RWPE2 (cell line): Measurements from ENCODE around the gene CLTCL1.

Experiments used
- ATAC-seq: fragments of 200-7000 bp; cut with Tn5 transposase; 3 replicates; pipeline ENCODE4 v1.9.1; 2021; ENCODE audit warnings: low read depth
- DNase-seq: peaks from one replicate; pipeline ENCODE4 v3.0.0-alpha.2; 2020; ENCODE audit warnings: low spot score
- H3K27ac ChIP-seq: fragments of 450-650 bp; 2 replicates; pipeline ENCODE4 v1.5.1; 2017; ENCODE audit warnings: mild to moderate bottlenecking; ENCODE audit not compliant: poor library complexity, severe bottlenecking
- H3K27me3 ChIP-seq: fragments of 250-450 bp; sonication (Bioruptor Pico); 2 replicates; pipeline ENCODE4 v1.5.1; 2021; ENCODE audit warnings: mild to moderate bottlenecking, moderate library complexity; ENCODE audit not compliant: insufficient read depth, poor library complexity, severe bottlenecking
- H3K36me3 ChIP-seq: fragments of 250-450 bp; sonication (Bioruptor Pico); 2 replicates; pipeline ENCODE4 v1.5.1; 2020; ENCODE audit warnings: low read depth, mild to moderate bottlenecking, moderate library complexity
- H3K4me1 ChIP-seq: fragments of 250-450 bp; sonication (Bioruptor Pico); 2 replicates; pipeline ENCODE4 v1.5.1; 2021; ENCODE audit warnings: mild to moderate bottlenecking, moderate library complexity; ENCODE audit not compliant: insufficient read depth, poor library complexity, severe bottlenecking
- H3K4me3 ChIP-seq: fragments of 250-450 bp; sonication (Bioruptor Pico); 2 replicates; pipeline ENCODE4 v1.5.1; 2021; ENCODE audit warnings: mild to moderate bottlenecking, moderate library complexity; ENCODE audit not compliant: severe bottlenecking
- H3K9me3 ChIP-seq: fragments of 250-450 bp; sonication (Bioruptor Pico); 2 replicates; pipeline ENCODE4 v1.5.1; 2021; ENCODE audit warnings: mild to moderate bottlenecking, moderate library complexity; ENCODE audit not compliant: severe bottlenecking
- TF ChIP-seq, protein P1 (sequence below): fragments of 450-650 bp; IDR thresholded peaks from one replicate; pipeline ENCODE4 v1.5.1; 2017; ENCODE audit warnings: mild to moderate bottlenecking, moderate library complexity; ENCODE audit not compliant: poor library complexity, severe bottlenecking

CLTCL1 gene

GRCh38 chr22:19225560-19225959 lies 66.0 kb downstream of the CLTCL1 start:
- no peak for ATAC-seq
- Histone ChIP-seq H3K27me3 (no peaks in the 10 kb centered on the region), H3K27ac (no peak overlapping the region), H3K36me3 (peaks cover 42% of the 10 kb centered on the region), H3K9me3 (no peaks in the 10 kb centered on the region), H3K4me3 (no peak overlapping the region), H3K4me1 (no peaks in the 10 kb centered on the region)
- no peak for DNase-seq
- TF ChIP-seq, protein P1, sequence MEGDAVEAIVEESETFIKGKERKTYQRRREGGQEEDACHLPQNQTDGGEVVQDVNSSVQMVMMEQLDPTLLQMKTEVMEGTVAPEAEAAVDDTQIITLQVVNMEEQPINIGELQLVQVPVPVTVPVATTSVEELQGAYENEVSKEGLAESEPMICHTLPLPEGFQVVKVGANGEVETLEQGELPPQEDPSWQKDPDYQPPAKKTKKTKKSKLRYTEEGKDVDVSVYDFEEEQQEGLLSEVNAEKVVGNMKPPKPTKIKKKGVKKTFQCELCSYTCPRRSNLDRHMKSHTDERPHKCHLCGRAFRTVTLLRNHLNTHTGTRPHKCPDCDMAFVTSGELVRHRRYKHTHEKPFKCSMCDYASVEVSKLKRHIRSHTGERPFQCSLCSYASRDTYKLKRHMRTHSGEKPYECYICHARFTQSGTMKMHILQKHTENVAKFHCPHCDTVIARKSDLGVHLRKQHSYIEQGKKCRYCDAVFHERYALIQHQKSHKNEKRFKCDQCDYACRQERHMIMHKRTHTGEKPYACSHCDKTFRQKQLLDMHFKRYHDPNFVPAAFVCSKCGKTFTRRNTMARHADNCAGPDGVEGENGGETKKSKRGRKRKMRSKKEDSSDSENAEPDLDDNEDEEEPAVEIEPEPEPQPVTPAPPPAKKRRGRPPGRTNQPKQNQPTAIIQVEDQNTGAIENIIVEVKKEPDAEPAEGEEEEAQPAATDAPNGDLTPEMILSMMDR, result no peak

- Histone ChIP-seq H3K4me3 (no peak overlapping the region), H3K27me3 (no peaks in the 10 kb centered on the region), H3K9me3 (no peaks in the 10 kb centered on the region), H3K27ac (no peak overlapping the region), H3K36me3 (peaks cover 43% of the 10 kb centered on the region), H3K4me1 (no peaks in the 10 kb centered on the region)
- DNase-seq, result no peak
- ATAC-seq, result no peak
- TF ChIP-seq, protein P1, result no peak
These were observed 66.5 kb downstream of the CLTCL1 start for GRCh38 chr22:19224985-19225384.

- no peak for ATAC-seq
- peaks cover 43% of the 10 kb centered on the region for H3K36me3 ChIP-seq
These were observed 67.0 kb downstream of the CLTCL1 start for GRCh38 chr22:19224557-19224956.

DNA sequence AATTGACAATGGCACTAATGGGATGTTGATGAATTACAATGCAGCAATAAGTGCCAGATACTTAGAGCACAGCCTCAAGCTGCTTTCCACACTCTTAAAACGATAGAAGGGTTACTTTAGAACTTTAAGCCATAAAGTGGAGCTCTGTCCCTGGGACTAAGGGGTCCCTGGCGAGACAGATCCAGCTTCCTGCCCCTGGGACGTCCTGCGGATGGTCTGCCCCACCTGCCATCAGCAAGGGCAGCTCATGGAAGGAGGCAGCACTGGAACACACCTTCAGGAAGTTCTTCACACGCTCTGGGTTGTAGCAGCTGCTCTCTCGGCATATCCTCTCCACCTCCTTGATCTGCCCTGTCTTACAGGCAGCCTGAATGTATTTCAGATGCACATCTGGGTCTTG lies 67.9 kb downstream of the CLTCL1 start:
- no peak overlapping the region for H3K4me3 ChIP-seq
- H3K9me3 ChIP-seq, result no peaks in the 10 kb centered on the region
- H3K27me3 ChIP-seq, result no peaks in the 10 kb centered on the region
- TF ChIP-seq, protein P1, result no peak
- ATAC-seq (no peak), DNase-seq (no peak)
- no peaks in the 10 kb centered on the region for H3K4me1 ChIP-seq
- no peak overlapping the region for H3K27ac ChIP-seq
- peaks cover 35% of the 10 kb centered on the region for H3K36me3 ChIP-seq

More at GRCh38 chr22:19224557-19224956, 67.0 kb downstream of the CLTCL1 start:
- DNase-seq, result no peak
- no peaks in the 10 kb centered on the region for H3K9me3 ChIP-seq
- no peaks in the 10 kb centered on the region for H3K27me3 ChIP-seq
- H3K4me1 ChIP-seq, result no peaks in the 10 kb centered on the region
- no peak overlapping the region for H3K27ac ChIP-seq
- TF ChIP-seq, protein P1, result no peak
- no peak overlapping the region for H3K4me3 ChIP-seq

DNA sequence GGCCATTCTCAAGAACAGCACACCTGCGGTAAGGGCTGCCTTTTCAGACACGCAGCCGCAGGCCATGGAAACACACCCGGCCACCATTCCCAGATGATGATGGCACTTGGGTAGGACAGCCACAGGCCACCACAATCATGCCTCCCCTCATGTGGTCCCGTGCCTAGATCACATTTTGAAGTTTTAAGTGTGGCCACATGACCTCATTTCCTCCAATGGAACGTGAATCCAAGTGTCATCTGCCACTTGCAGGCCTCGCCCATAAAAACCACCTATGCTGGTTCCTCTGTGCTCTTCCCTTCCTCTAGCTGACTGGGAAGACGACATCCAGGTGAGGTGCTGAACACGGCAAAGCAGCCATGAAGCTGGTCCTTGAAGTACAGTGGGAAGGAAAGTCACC lies 68.4 kb downstream of the CLTCL1 start:
- H3K4me1 ChIP-seq, result no peaks in the 10 kb centered on the region
- H3K9me3 ChIP-seq, result no peaks in the 10 kb centered on the region
- H3K36me3 ChIP-seq, result peaks cover 30% of the 10 kb centered on the region
- H3K27me3 ChIP-seq, result no peaks in the 10 kb centered on the region
- no peak overlapping the region for H3K4me3 ChIP-seq
- ATAC-seq (no peak), DNase-seq (no peak)
- TF ChIP-seq, protein P1, result no peak
- H3K27ac ChIP-seq, result no peak overlapping the region
